Measurements from ENCODE around the gene E2F3.
A peak's percentile ranks its signal among the peaks of the same experiment; 100 is the strongest.

The E2F3 gene

GRCh38 chr6:20432692-20433091 lies 31.0 kb downstream of the E2F3 start:
- no peak for DNase-seq

DNA sequence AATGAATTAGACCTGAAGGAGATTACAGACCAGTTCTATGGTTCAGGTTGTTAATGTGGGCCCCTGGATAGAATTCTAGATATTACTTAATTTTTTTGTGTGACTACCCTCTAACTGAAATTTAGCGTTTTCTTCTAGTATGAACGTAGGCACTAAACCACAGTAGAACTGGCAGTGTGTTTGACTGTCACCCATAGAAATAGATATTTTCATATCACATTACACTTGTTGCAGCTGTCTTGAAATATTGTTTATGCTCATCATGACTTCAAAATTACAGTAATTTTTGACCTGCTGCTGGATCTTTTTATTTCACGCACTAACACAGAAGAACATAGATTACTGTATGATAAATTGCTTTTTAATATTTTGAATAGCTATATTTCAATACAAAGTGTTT lies 31.6 kb downstream of the E2F3 start:
- no peak for DNase-seq

- DNase-seq = no peak
Observed at GRCh38 chr6:20433929-20434328, 32.2 kb downstream of the E2F3 start.

- no peak for DNase-seq
Observed at GRCh38 chr6:20434766-20435165, 33.1 kb downstream of the E2F3 start.

DNA sequence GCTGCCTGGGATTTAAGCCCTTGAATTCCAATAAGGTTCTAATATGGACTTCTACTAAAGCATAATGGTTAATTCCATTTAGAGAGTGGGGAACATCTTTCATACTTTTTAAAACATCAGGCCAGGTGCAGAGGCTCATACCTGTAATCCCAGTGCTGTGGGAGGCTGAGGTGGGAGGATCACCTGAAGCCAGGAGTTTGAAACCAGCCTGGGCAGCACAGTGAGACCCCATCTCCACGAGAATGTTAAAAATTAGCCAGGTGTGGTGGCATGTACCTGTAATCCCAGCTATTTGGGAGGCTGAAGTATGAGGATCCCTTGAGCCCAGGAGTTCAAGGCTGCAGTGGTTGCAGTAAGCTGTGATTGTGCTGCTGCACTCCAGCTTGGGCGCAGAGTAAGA lies 35.0 kb downstream of the E2F3 start:
- no peak for DNase-seq

DNA sequence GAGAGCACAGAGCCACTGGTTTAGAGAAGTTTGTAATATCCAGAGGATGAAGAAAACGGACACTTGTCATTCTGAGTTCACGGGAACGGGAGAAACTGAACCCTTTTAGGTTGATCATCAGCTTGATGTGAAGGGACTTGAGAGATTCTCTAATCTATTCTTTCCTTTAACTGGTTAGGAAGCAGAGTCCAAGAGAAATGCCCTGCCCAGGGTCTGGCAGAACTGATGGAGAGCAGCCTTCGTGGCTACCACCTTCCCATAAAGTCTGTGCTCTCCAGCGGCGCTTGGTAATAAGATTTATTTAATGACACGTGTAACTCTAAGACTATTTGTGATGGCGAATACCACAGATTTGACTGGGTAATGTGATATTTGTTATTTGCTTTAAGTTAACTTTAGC lies 36.0 kb downstream of the E2F3 start:
- DNase-seq = no peak

GRCh38 chr6:20438462-20439070 lies 36.9 kb downstream of the E2F3 start:
- DNase-seq = no peak

DNA sequence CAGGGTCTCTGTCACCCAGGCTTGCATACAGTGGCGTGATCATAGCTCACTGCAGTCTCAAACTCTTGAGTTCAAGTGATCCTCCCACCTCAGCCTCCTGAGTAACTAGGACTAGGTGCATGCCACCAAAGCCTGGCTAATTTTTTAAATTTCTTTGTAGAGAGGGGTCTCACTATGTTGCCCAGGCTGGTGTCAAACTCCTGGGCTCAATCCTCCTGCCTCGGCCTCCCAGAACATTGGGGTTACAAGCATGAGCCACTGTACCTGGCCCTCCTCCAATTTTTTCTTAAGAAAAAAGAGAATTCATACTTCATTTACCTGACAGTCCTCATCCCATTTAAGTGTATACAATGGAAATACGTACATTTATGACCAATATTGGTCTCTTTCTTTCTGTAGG lies 37.9 kb downstream of the E2F3 start:
- DNase-seq = no peak

DNA sequence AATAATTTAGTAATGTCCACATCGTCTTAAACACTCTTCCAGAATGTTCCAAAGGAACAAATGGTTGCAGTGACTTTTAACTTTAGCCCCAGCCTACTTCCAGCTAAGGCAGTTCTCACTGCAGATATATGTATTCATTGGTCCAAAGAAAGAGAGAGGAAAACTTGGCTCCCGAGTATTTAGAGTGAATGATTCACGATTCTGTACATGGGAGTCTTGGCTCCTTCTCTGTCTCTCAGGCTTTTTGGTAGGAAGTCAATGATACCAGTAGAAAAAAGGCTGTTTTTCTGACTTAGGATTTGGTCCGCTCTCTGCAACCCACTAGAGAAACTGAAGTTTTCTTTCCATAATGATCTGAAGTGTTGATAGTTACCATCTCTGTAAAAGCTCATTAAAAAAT lies 38.6 kb downstream of the E2F3 start:
- peak in 2 of 58 donors; percentile 14 for DNase-seq

- no peak for DNase-seq
Observed at GRCh38 chr6:20441236-20441635, 39.6 kb downstream of the E2F3 start.

GRCh38 chr6:20441921-20442320 lies 40.2 kb downstream of the E2F3 start:
- no peak for DNase-seq

DNA sequence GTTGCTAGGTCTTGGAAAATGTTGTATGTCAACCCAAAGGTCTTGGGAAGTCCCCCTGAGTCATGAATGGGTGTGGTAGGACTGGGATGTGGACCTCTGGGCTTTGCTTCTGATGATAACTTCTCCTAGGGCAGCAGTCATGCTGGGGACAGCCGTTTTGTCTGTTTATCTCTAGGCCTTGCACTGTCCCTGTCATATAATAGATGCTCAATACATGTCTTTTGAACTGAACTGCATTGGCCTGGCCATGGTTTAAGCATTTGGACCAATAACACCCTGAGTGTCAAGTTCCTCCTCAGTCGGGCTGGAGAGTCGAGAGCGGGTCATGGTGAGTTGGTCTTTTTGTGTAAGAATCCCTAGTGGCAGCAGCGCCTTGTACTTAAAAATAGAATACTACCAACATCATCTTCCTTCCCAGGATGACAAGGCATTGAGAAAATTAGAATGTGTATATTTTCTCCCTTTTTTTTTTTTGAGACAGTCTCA lies 43.1 kb downstream of the E2F3 start:
- no peak for DNase-seq

GRCh38 chr6:20447157-20447556 lies 45.5 kb downstream of the E2F3 start:
- no peak for DNase-seq

DNA sequence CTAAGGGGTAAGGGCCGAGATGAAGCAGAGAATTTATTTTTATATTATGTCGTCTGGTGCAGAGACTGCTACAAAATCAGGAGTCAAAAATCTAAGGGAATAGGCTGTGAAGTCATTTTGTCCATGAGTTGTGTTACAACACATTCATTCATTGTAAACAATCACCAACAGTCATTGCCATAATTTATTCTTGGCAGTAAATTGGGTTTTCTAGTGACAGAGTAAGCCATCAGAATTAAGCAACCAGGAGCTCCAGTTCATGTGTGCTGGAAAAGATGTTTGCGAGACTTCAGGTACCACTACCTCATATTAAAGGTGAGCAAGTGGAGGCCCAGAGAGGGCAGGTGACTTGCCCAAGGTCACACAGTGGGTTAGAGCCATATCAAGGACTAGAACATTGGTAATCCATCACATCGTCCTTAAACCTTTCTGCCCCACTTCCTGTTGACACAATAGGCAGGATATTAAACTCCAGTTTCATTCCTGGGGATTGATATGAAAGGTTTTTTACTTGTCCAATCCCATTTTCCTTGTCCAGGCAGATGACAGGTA lies 46.0 kb downstream of the E2F3 start:
- DNase-seq = no peak

- DNase-seq = no peak
Observed at GRCh38 chr6:20448828-20449227, 47.1 kb downstream of the E2F3 start.

GRCh38 chr6:20454204-20454824 lies 52.6 kb downstream of the E2F3 start:
- DNase-seq = no peak

- no peak for DNase-seq
Observed at GRCh38 chr6:20455251-20455940, 53.7 kb downstream of the E2F3 start.

DNA sequence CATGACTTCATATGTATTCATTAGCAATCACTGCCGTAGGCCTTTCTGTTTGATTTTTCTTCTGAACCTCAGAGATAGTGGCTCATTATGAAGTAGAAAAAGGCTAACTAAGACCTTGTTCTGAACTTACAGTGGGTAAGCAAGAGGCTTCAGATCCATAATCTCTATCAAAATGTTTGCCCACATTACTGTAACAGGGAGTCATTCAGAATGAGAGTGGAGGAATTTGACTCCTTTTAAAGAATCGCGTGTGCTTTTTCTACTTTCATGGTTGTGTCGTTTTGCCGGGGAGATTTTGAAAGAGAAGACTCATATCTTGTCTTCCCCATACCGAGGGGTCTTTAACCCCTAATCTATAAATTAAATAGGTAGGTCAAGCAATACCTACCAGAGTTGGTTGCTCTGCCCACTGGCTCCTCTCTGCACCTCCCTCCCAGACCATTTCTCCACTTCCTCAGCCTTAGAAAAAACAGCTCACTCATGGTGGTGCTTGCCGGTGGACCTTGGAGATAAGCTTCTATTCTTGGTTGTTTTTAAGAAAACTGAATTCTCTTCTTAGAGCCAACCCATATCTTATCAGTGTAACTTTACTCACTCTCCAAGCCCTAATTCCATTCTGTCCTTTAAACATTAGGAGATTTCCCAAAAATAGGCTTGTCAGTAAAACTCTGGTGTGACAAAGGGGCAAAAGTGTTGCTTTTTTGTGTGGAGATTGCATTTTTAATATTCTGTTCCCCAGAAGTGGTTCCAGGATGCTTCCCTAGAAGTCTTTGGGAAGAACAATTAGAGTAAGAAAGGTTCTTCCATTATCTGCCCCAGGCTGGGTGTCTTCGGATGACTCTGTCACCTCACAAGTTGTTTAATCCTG lies 56.6 kb downstream of the E2F3 start:
- no peak for DNase-seq

- DNase-seq = no peak
Observed at GRCh38 chr6:20459682-20460081, 58.0 kb downstream of the E2F3 start.

GRCh38 chr6:20461576-20461975 lies 59.9 kb downstream of the E2F3 start:
- DNase-seq = no peak

GRCh38 chr6:20463396-20463795 lies 61.7 kb downstream of the E2F3 start:
- no peak for DNase-seq

DNA sequence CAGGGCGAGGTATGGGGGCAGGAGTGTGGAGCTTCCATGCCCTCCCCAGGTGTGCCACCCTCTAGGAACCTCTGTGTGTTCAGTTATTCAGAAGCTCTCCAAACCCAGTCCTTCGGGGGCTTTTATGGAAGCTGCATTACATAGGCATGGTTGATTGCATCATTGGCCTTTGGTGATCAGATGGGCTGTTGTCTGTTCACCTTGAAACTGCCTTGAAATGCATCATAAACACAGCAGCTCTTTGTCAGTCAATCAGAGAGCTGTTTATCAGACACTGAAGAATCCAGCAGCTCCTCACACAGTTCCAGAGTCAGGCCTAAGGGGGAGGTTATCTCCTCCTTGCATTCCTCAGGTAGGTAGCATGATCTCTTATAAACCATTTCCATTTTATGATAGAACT lies 62.4 kb downstream of the E2F3 start:
- no peak for DNase-seq

Data from anterior cingulate cortex (tissue), 58 donors.